ENCODE measurements around the gene ADAMTS17. TPM values are rescaled to one million over a fixed set of nuclear protein-coding genes. Genes with fewer than 3 reads are reported as not detected.
A peak's percentile ranks its signal among the peaks of the same experiment; 100 is the strongest.

The ADAMTS17 gene
- total and polyA plus RNA-seq, 8 donors, result 4.2 to 16.4 (median 10.8) TPM

GRCh38 chr15:100255644-100256043 lies 86.1 kb downstream of the ADAMTS17 start:
- Histone ChIP-seq H3K9me3 (no peaks in the 10 kb centered on the region), H3K27me3 (no peaks in the 10 kb centered on the region), H3K4me1 (no peaks in the 10 kb centered on the region), H3K4me3 (no peak overlapping the region), H3K36me3 (peaks cover 0 to 5% (median 0%) of the 10 kb centered on the region in 3 donors), H3K27ac (no peak overlapping the region)
- no peak for TF ChIP-seq CTCF (IDR thresholded peaks at IDR 0.05)
- no peak for FAIRE-seq
- ATAC-seq, result no peak
- DNase-seq, result peak in 1 of 6 donors; percentile 2
- intact Hi-C loops (cut with DNase I), result no loop called here
- 85 to 86% methylated on average over 6 of the region's 6 CpGs for WGBS, 2 donors

DNA sequence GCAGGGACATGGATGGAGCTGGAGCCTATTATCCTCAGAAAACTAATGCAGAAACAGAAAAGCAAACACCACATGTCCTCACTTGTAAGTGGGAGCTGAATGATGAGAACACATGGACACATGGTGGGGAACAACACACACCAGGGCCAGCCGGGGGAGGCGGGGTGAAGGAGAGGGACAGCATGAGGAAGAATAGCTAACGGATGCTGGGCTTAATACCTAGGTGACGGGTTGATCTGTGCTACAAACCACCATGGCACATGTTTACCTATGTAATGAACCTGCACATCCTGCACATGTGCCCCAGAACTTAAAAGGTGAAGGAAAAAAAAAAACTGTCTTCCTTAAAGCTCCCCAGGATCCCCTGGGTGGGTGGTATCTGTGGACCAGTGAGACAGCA lies 87.1 kb downstream of the ADAMTS17 start:
- intact Hi-C loops (cut with DNase I), result no loop called here
- DNase-seq, result no peak
- H3K4me3 ChIP-seq, result no peak overlapping the region

GRCh38 chr15:100254285-100254684 lies 87.5 kb downstream of the ADAMTS17 start:
- intact Hi-C loops (cut with DNase I), result no loop called here
- WGBS, 2 donors, result 72 to 85% methylated on average over 5 of the region's 5 CpGs
- Histone ChIP-seq H3K27me3 (no peaks in the 10 kb centered on the region), H3K4me1 (no peaks in the 10 kb centered on the region), H3K27ac (no peak overlapping the region), H3K4me3 (no peak overlapping the region), H3K9me3 (no peaks in the 10 kb centered on the region), H3K36me3 (peaks cover 0 to 5% (median 0%) of the 10 kb centered on the region in 3 donors)
- ATAC-seq, result no peak
- no peak for TF ChIP-seq CTCF (IDR thresholded peaks at IDR 0.05)
- FAIRE-seq, result no peak
- DNase-seq, result no peak

More for the DNA sequence above, 87.1 kb downstream of the ADAMTS17 start:
- no peaks in the 10 kb centered on the region for H3K9me3 ChIP-seq
- H3K4me1 ChIP-seq, result no peaks in the 10 kb centered on the region
- peaks cover 0 to 5% (median 0%) of the 10 kb centered on the region in 3 donors for H3K36me3 ChIP-seq
- 73 to 83% methylated on average over 4 of the region's 4 CpGs for WGBS, 2 donors
- no peak for FAIRE-seq
- no peak for ATAC-seq
- H3K27ac ChIP-seq, result no peak overlapping the region
- no peaks in the 10 kb centered on the region for H3K27me3 ChIP-seq
- no peak for TF ChIP-seq CTCF (IDR thresholded peaks at IDR 0.05)

DNA sequence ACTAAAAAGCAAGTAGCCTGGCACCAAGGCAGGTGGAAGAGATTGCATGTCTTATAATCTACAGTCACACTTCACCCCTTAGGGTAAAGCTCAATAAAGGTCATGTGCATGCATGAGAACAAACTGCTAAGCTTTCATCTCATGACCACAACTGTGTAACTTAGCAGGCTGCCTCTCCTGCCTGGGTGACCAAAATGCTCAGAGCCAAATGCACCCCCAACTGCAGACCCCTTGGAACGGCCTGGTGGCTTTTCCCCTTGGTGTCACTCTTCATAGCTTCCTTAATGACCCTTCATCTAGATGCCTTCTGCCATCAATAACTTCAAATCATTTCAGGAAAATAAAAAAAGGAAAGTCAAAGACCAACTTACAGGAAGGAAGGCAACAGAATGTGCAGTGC lies 88.1 kb downstream of the ADAMTS17 start:
- intact Hi-C loops (cut with DNase I), result no loop called here
- H3K4me3 ChIP-seq, result no peak overlapping the region
- H3K4me1 ChIP-seq, result no peaks in the 10 kb centered on the region
- no peak for TF ChIP-seq CTCF (IDR thresholded peaks at IDR 0.05)
- FAIRE-seq (no peak), ATAC-seq (no peak), DNase-seq (peak in 1 of 6 donors; percentile 3)
- WGBS, 2 donors, result 90 to 94% methylated on average over 1 of the region's 1 CpG
- H3K27ac ChIP-seq, result no peak overlapping the region
- H3K27me3 ChIP-seq, result no peaks in the 10 kb centered on the region
- H3K9me3 ChIP-seq, result no peaks in the 10 kb centered on the region
- H3K36me3 ChIP-seq, result peaks cover 0 to 5% (median 0%) of the 10 kb centered on the region in 3 donors

DNA sequence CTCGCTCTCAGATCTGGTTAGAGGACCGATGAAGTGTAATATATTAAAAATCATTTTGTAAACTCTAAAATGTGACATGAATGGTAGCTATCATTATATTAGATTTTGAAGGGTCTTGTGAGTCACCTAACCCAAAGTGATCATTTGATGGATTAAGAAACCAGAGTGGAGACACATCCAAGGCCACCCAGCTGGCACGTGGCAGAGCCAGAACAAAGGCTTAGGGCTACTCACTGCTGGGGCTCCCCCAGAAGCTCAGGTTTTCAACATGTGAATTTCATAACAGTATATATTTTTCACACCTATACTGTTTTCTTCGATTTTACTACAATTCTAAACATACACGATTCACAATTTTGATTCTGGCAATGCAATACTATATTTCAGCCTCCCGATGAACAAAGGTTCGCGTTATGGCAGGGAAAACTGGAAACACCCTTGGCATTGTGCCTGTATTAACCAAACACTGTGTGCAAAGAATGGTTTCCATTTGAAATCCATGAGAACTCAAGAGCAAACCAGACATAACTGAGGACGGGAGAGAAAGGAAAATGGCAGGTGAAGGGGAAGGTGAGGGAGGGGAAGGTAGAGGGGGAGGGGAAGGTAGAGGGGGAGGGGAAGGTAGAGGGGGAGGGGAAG lies 88.9 kb downstream of the ADAMTS17 start:
- Histone ChIP-seq H3K4me1 (no peaks in the 10 kb centered on the region), H3K27me3 (no peaks in the 10 kb centered on the region), H3K36me3 (peaks cover 0 to 4% (median 0%) of the 10 kb centered on the region in 3 donors), H3K27ac (no peak overlapping the region), H3K4me3 (no peak overlapping the region), H3K9me3 (no peaks in the 10 kb centered on the region)
- TF ChIP-seq CTCF (IDR thresholded peaks at IDR 0.05), result no peak
- DNase-seq (peak in 1 of 6 donors; percentile 5), FAIRE-seq (no peak), ATAC-seq (peak in 2 of 4 donors; percentile 53 to 58)
- WGBS, 2 donors, result 64 to 67% methylated on average over 9 of the region's 9 CpGs
- intact Hi-C loops (cut with DNase I), result no loop called here
